NAMALWA (cell line): ENCODE measurements around the gene ARPC5.
A peak's percentile ranks its signal among the peaks of the same experiment; 100 is the strongest.

Experiments used
- DNase-seq: peaks from one replicate; pipeline ENCODE4 v3.0.0-alpha.2; 2015; ENCODE audit warnings: low spot score

Gene ARPC5

GRCh38 chr1:183611021-183611420 lies 24.6 kb downstream of the ARPC5 start:
- DNase-seq: no peak

- no peak for DNase-seq
These were observed 25.7 kb downstream of the ARPC5 start for GRCh38 chr1:183609759-183610452.

DNA sequence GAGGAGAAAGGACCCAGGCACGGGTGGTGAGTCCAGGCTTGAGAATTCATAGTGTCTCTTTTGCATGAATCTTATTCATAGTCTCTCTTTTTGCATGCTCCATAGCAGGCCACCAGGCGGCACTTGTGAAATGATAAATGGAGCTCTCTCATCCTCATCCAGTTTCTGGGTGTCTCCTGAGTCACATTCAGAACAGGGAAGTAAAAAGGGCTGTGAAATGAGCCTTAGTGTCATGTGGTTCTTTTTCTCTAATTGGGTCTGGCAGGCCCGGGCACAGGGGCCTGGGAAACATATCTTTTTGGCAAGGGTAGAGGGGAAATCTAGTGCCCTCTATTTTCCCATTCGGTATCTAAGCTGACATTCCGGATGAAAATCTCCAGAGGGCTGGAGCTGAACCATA lies 26.3 kb downstream of the ARPC5 start:
- DNase-seq: peak; percentile 87

- DNase-seq: no peak
These were observed 28.1 kb downstream of the ARPC5 start for GRCh38 chr1:183607322-183607980.

GRCh38 chr1:183605904-183606303 lies 29.7 kb downstream of the ARPC5 start:
- no peak for DNase-seq

DNA sequence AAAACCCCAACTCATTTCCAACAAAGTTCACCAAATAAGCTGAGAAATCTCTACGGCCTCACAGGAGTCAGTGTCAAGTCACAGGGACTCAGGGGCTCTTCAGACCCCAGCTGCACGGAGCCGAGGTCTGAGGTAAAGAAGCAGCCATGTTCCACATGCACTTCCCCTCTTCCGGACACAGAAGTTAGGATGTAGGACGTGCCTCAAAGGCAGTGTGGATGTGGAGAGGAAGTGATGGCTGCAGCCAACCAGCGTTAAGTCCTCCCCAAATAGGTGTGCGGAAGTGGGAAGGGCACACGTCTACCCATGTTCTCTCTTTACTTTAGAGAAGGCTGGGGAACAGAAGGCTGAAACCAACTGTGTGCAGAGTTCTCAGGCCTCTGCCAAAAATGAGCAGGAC lies 30.8 kb downstream of the ARPC5 start:
- no peak for DNase-seq

DNA sequence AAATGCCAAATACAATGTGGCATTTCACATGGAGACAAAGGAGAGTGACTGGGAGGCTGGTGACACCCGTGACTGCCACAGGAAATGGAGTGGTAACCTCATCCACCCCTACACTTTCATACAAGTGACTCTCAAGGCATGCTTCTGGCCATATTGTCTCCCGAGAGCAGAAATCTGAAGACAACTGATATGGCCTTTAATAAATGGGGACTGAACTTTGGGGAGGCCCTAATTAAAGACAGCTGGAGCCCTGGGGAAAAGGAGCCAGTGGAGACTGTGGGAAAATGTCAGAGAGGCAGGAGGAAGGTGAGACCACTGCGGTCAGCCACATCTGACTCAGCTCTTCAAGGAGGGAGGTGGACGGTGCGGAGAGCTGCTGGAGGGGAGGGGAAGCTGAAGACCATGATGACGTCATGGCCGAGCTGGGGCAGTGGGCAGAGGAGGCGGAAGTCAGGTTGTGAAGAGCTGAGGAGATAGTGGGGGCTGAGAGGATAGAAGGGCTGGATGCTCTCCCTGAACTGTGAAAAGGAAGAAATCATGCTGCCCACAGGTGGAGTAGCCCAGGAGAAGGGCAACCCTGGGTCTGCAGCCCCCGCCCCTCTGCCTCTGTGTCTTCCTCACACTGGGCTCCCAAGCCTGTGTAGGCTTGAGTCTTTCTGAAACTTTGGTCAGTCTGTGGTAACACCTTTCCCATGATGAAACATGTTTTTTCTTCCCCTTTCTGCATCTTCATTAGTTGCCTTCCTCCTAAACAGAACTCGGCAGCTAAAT lies 31.4 kb downstream of the ARPC5 start:
- no peak for DNase-seq

DNA sequence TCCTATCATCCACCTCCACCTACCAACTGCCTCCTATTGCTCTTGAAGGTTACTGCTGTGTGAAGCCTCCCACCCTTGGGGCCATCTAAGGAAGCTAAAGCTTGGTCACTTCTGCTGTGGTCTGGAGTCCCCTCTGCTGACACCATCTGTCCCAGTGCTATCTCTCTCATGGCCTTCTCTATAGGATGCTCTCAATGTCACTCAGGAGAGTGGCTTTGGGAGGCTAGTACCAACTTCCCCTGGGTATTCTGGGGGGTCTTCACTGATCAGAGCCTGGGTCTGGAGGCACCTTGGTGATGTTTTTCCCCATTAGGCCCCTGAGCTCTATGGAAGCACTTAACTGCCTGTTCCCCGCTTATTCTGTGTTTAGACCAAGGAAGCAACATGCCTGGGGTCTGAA lies 33.1 kb downstream of the ARPC5 start:
- no peak for DNase-seq

DNA sequence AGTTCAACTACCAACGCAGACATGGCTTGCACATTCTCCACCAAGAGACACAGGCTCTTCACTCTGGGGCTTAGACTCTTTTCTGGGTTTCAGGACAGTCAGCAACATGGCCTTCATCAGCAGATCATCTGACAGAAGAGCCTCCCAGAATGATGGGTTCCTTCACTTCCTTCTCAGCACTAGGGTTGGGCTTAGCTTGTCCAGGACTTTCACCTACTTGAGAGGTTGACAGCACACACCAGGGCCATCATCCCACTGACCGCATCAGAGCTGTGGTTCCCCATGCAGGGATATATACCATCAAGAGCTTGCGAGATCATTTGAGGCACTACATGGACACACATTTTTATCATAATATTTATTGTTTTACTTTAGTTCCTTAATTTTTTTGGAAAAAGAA lies 34.9 kb downstream of the ARPC5 start:
- DNase-seq: no peak

DNA sequence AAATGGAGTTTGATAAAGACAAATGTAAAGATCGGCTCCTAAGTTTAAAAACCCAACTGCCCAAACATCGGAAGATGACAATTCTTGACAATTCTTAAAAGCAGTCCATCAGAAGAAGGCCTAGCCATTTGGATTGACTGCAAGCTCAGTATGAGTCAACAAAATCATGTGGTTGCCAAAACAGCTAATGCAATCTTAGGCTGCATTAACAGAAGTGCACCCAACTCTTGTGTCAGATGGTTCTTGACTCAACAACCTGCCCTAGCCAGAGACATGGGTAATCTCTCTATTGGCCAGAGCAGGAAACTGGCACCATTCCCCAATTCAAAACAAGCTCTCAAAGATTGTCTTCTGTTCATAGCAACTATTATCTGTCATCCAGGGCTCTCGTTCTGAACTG lies 35.4 kb downstream of the ARPC5 start:
- no peak for DNase-seq

DNA sequence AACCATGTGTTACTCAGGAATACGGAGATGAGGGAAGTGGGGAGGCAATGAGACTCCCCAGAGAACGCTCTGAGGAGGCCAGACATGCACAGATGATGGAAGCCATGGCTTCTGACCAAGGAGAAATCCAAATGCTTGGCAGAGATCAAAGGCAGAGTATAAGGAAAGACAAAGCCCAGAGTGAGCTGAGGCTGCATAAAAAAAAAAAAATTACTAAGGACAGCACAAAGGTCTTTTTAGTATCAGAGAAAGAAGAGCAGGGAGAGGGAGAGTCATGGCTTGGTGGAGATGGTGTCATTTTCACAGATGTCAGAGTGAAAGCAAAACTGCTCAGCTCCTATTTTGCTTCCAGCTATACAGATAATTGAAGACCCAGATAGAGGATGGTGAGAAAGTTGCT lies 37.2 kb downstream of the ARPC5 start:
- no peak for DNase-seq

DNA sequence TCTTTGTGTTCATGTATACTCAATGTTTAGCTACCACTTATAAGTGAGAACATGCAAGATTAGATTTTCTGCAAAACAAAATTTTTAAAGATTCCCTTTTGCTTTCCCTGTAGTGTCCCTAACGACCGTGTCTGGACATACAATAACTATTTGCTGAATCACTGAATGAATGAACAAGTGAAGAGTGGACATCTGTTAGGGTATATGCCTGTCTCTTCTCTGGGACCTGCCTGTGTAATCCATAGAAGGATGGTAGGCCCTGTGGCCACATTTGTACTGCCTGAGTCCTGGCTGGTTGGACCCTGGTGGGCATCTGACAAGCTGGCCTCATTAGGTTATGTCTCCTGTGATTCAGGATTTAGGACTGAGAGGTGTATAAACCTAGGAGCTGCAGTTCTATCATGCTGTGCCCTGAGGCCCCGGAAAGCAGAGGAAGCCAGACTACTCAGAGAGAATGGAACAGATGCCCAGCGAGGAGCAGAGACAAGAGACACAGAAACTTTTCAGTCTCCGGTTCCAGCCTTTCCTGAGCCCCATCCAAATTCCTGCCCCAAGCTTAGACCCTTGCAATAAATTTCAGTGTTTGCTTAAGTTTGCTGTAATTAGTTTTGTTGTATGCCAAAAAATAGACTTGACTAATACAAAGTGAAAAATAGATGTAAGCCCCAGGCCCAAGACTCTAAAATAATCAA lies 37.8 kb downstream of the ARPC5 start:
- DNase-seq: no peak

DNA sequence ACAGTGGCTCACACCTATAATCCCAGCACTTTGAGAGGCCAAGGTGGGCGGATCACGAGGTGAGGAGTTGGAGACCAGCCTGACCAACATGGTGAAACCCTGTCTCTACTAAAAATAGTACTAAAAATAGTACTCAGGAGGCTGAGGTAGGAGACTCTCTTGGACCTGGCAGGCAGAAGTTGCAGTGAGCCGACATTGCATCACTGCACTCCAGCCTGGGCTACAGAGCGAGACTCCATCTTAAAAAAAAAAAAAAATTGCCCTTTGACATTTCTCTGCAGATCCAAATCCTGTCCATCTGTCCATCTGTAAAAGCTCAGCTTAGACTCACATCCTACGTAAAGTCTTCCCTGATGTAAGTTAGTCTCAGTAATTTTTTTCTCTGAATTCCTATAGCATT lies 39.1 kb downstream of the ARPC5 start:
- DNase-seq: no peak

DNA sequence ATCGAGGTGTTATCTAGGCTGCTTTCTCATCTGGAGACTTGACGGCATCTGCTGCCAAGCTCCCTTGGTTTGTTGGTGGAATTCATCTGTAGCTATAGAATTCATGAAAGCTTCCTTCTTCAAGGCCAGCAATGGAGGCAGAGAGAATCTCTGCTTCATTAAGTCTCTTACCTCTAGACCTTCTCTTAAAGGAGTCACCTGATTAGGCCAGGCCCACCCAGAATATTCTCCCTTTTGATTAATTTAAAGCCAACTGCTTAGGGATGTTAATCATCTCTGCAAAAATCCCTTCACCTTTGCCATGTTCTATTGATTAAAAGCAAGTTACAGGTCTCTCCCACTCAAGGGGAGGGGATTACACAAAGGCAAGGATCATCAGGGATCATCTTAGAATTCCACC lies 40.0 kb downstream of the ARPC5 start:
- no peak for DNase-seq

DNA sequence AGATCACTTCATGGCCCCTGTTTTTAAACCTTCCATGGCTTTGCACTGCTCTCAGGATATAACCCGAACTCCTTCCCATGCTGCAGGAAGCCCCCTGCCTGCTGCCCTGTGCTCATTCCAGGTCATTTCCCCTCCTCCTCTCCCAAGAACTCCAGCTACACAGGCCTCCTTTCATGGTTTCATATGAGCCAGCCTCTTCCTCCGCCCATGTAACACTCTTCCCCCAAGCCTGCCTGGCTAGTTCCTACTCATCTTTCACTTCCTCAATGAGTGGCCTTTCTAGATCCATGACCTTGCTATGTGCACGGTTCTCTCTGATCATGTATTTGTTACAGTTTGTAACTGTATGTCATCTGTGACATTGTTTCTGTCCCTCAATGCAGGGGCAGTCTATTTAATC lies 42.2 kb downstream of the ARPC5 start:
- DNase-seq: peak; percentile 59

- DNase-seq: no peak
These were observed 42.9 kb downstream of the ARPC5 start for GRCh38 chr1:183592733-183593132.

GRCh38 chr1:183590244-183591191 lies 45.1 kb downstream of the ARPC5 start, which contains the start of gene NCF2:
Gene NCF2, minus strand, starts transcription at chr1:183590459. Its CDS starts 130 bp downstream, at chr1:183590329.
- DNase-seq: peak; percentile 81

- no peak for DNase-seq
These were observed 45.7 kb downstream of the ARPC5 start for GRCh38 chr1:183589874-183590243.

DNA sequence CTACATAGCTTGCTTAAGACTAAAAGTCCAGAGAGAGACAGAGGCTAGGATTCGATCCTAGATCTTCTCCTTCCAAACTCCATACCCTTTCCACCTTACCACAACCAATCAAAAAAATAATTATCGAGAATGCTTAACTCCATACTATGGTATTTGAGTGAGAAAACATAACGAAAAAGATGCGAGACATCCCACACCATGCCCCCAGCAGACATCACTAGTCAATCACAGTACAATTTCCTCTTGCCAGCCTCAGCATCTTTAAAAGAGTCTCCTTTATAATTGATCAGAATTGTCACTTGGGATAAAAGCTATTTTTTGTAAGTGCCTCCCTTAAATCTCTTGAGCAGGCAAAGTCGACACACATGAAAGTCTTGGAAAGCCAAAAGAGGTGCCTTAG lies 46.2 kb downstream of the ARPC5 start:
- no peak for DNase-seq

DNA sequence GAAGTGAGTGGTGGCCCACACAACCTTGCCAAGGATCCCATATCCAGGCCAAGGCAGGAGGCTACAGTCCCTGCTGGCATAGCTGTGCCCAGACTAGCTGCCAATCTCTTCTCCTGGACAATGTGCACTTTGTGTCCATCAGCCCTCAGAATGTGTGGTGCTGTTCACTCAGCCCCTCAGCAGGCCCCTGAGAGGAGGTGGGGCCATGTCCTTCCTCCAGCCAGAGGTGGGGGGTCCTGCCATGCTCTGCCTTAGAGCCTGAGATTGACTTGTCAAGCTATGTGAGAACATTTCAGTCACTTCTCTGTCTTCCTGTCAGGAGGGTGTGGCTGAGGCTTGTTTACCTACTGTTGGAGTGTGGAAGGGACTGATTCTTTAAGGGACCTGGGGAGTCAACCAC lies 46.8 kb downstream of the ARPC5 start:
- no peak for DNase-seq

- DNase-seq: no peak
These were observed 48.7 kb downstream of the ARPC5 start for GRCh38 chr1:183586926-183587325.
